H1 (cell line): Measurements from ENCODE around the gene IQSEC3. TPM values are rescaled to one million over a fixed set of nuclear protein-coding genes. Genes with fewer than 3 reads are reported as not detected.

Experiments
- CTCF ChIA-PET: fragments of 300-600 bp; sonication (Branson Sonifier 250); formaldehyde crosslinking; loops from one replicate; lab custom pipeline; 2021; ENCODE audit not compliant: partially characterized antibody; lab: Charles Lee
- POLR2A ChIA-PET: fragments of 300-600 bp; sonication (Branson Sonifier 250); formaldehyde crosslinking; loops from one replicate; lab custom pipeline; 2021; ENCODE audit warnings: inconsistent platforms; ENCODE audit not compliant: partially characterized antibody; lab: Charles Lee
- DNase-seq, 2 experiments: peaks; one replicate each; pipeline versions ENCODE4 v3.0.0 to v3.0.0-alpha.2; 2010 to 2022; ENCODE audit warnings: low spot score in 2 of 2, low read depth in 1 of 2, mixed read lengths in 1 of 2
- FAIRE-seq: peaks from 2 replicates; lab custom pipeline; 2011; peaks lifted over from hg19 to GRCh38; lab: Jason Lieb, UNC
- H2AFZ ChIP-seq: 2 replicates; pipeline ENCODE4 v1.8.1; 2012; ENCODE audit warnings: low read length, inconsistent platforms
- H2AK5ac ChIP-seq: 2 replicates; pipeline ENCODE4 v1.6.1; 2013; ENCODE audit warnings: low read depth, low read length
- H2BK120ac ChIP-seq: replicated peaks from 2 replicates; pipeline ENCODE3; 2013; ENCODE audit warnings: low read depth, low read length, inconsistent platforms
- H2BK12ac ChIP-seq: 2 replicates; pipeline ENCODE4 v1.6.1; 2013; ENCODE audit warnings: low read depth, low read length
- H2BK15ac ChIP-seq: 2 replicates; pipeline ENCODE4 v1.6.1; 2013; ENCODE audit warnings: low read length
- H2BK20ac ChIP-seq: 2 replicates; pipeline ENCODE4 v1.6.1; 2013; ENCODE audit warnings: low read length
- H2BK5ac ChIP-seq: 2 replicates; pipeline ENCODE4 v1.6.1; 2013; ENCODE audit warnings: low read depth, low read length
- H3K14ac ChIP-seq: 2 replicates; pipeline ENCODE4 v1.6.1; 2013; ENCODE audit warnings: inconsistent platforms; ENCODE audit not compliant: insufficient read length
- H3K18ac ChIP-seq: 2 replicates; pipeline ENCODE4 v1.6.1; 2013; ENCODE audit warnings: low read length; ENCODE audit errors: extremely low read depth
- H3K23ac ChIP-seq: 2 replicates; pipeline ENCODE4 v1.6.1; 2013; ENCODE audit warnings: inconsistent platforms; ENCODE audit not compliant: insufficient read length
- H3K23me2 ChIP-seq: 2 replicates; pipeline ENCODE4 v1.6.1; 2013; ENCODE audit warnings: low read depth, low read length
- H3K27ac ChIP-seq: 2 replicates; pipeline ENCODE4 v1.6.1; 2011; ENCODE audit warnings: low read depth, low read length, inconsistent platforms
- H3K27me3 ChIP-seq, 4 experiments: replicated peaks in 1 of 4; 1 replicate in 1 of 4; 2 replicates in 3 of 4; pipeline versions ENCODE4 v1.6.1 to v1.8.1; 2011 to 2013; ENCODE audit warnings: low read length in 3 of 4, mild to moderate bottlenecking in 3 of 4, inconsistent platforms in 2 of 4, mixed read lengths in 2 of 4, moderate library complexity in 1 of 4; ENCODE audit not compliant: control insufficient read depth in 3 of 4, insufficient read depth in 3 of 4; ENCODE audit errors: extremely low read depth in 1 of 4
- H3K36me3 ChIP-seq, 4 experiments: 2 replicates each; pipeline versions ENCODE4 v1.6.1 to v1.8.1; 2011 to 2013; ENCODE audit warnings: mild to moderate bottlenecking in 4 of 4, low read length in 3 of 4, moderate library complexity in 2 of 4, control low read depth in 1 of 4, inconsistent platforms in 1 of 4; ENCODE audit not compliant: insufficient read depth in 4 of 4, control insufficient read depth in 2 of 4
- H3K4ac ChIP-seq: replicated peaks from 2 replicates; pipeline ENCODE3; 2013; ENCODE audit warnings: low read length, low read depth, mixed read lengths, inconsistent platforms; ENCODE audit not compliant: insufficient read length
- H3K4me1 ChIP-seq, 4 experiments: replicated peaks in 1 of 4; 1 replicate in 1 of 4; 2 replicates in 3 of 4; pipeline versions ENCODE4 v1.6.1 to v1.8.1; 2011 to 2013; ENCODE audit warnings: low read length in 3 of 4, inconsistent platforms in 2 of 4, mixed read lengths in 1 of 4; ENCODE audit not compliant: insufficient read depth in 4 of 4, control insufficient read depth in 3 of 4
- H3K4me2 ChIP-seq, 2 experiments: 2 replicates each; pipeline versions ENCODE4 v1.6.1 to v1.8.1; 2011 to 2013; ENCODE audit warnings: low read depth in 2 of 2, low read length in 2 of 2, control low read depth in 1 of 2, inconsistent platforms in 1 of 2, mild to moderate bottlenecking in 1 of 2; ENCODE audit not compliant: insufficient read depth in 1 of 2
- H3K4me3 ChIP-seq, 4 experiments: fragments of 200-600, 300-600 bp in 1 of 4; sonication (generic), shearing (Covaris generic), sonication (Bioruptor Twin) in 1 of 4; 2 replicates each; pipeline versions ENCODE4 v1.5.1 to v1.8.1; 2011 to 2016; ENCODE audit warnings: low read length in 4 of 4, low read depth in 3 of 4, control low read depth in 2 of 4, inconsistent platforms in 2 of 4, mild to moderate bottlenecking in 2 of 4, mixed read lengths in 1 of 4, moderate library complexity in 1 of 4; ENCODE audit not compliant: insufficient read depth in 2 of 4; ENCODE audit errors: extremely low read depth in 1 of 4
- H3K56ac ChIP-seq: replicated peaks from 2 replicates; pipeline ENCODE3; 2013; ENCODE audit warnings: low read depth, mild to moderate bottlenecking, mixed read lengths, low read length, inconsistent platforms; ENCODE audit not compliant: insufficient read length
- H3K79me1 ChIP-seq: 2 replicates; pipeline ENCODE4 v1.6.1; 2013; ENCODE audit warnings: low read depth, low read length, control low read depth
- H3K79me2 ChIP-seq, 2 experiments: 2 replicates each; pipeline versions ENCODE4 v1.6.1 to v1.8.1; 2012 to 2013; ENCODE audit warnings: low read length in 2 of 2, mild to moderate bottlenecking in 2 of 2, inconsistent platforms in 1 of 2; ENCODE audit not compliant: insufficient read depth in 2 of 2, control insufficient read depth in 1 of 2
- H3K9ac ChIP-seq, 4 experiments: replicated peaks in 1 of 4; 1 replicate in 1 of 4; 2 replicates in 3 of 4; pipeline versions ENCODE4 v1.6.1 to v1.8.1; 2011 to 2013; ENCODE audit warnings: low read depth in 3 of 4, low read length in 3 of 4, control low read depth in 2 of 4, mild to moderate bottlenecking in 2 of 4, moderate library complexity in 2 of 4, inconsistent platforms in 1 of 4; ENCODE audit errors: extremely low read depth in 1 of 4
- H3K9me3 ChIP-seq, 2 experiments: 2 replicates each; pipeline versions ENCODE4 v1.6.1 to v1.8.1; 2012 to 2013; ENCODE audit warnings: mild to moderate bottlenecking in 2 of 2, moderate library complexity in 2 of 2, control low read depth in 1 of 2, inconsistent platforms in 1 of 2, low read depth in 1 of 2, low read length in 1 of 2, mixed read lengths in 1 of 2; ENCODE audit not compliant: insufficient read depth in 2 of 2
- H4K20me1 ChIP-seq, 2 experiments: replicated peaks in 1 of 2; 2 replicates each; pipeline versions ENCODE3 to v1.8.1; 2011 to 2013; ENCODE audit warnings: inconsistent platforms in 2 of 2, low read length in 2 of 2, mild to moderate bottlenecking in 1 of 2; ENCODE audit not compliant: insufficient read depth in 2 of 2, control insufficient read depth in 1 of 2
- H4K5ac ChIP-seq: 2 replicates; pipeline ENCODE4 v1.6.1; 2013; ENCODE audit warnings: low read length, low read depth, mixed read lengths, inconsistent platforms; ENCODE audit not compliant: insufficient read length
- H4K8ac ChIP-seq: 2 replicates; pipeline ENCODE4 v1.8.0; 2013; ENCODE audit warnings: mild to moderate bottlenecking, moderate library complexity, low read length, inconsistent platforms; ENCODE audit not compliant: insufficient read depth; ENCODE audit errors: extremely low read depth
- H4K91ac ChIP-seq: replicated peaks from 2 replicates; pipeline ENCODE3; 2013; ENCODE audit warnings: low read length, mixed read lengths, inconsistent platforms; ENCODE audit not compliant: insufficient read length
- BCL11A ChIP-seq, 2 experiments: IDR thresholded peaks; one replicate each; pipeline ENCODE4 v1.6.1; 2011; ENCODE audit warnings: low read depth in 2 of 2, low read length in 2 of 2, mild to moderate bottlenecking in 2 of 2
- CREB1 ChIP-seq: IDR thresholded peaks from 2 replicates; pipeline ENCODE4 v1.6.1; 2012; ENCODE audit warnings: inconsistent platforms
- EP300 ChIP-seq, 2 experiments: IDR thresholded peaks; 1 replicate in 1 of 2; 2 replicates in 1 of 2; pipeline ENCODE4 v1.6.1; 2011 to 2012; ENCODE audit warnings: low read depth in 2 of 2, low read length in 2 of 2, mild to moderate bottlenecking in 2 of 2, borderline replicate concordance in 1 of 2, inconsistent platforms in 1 of 2, moderate library complexity in 1 of 2
- GABPA ChIP-seq: IDR thresholded peaks from 2 replicates; pipeline ENCODE4 v1.6.1; 2011; ENCODE audit warnings: mild to moderate bottlenecking, low read length, moderate library complexity, borderline replicate concordance; ENCODE audit not compliant: insufficient read depth
- HDAC2 ChIP-seq, 2 experiments: fragments of 300-600 bp in 1 of 2; sonication (generic) in 1 of 2; IDR thresholded peaks; 2 replicates each; pipeline ENCODE4 v1.6.1; 2011 to 2012; ENCODE audit warnings: low read depth in 2 of 2, low read length in 2 of 2, mild to moderate bottlenecking in 2 of 2, moderate library complexity in 2 of 2, borderline replicate concordance in 1 of 2, inconsistent platforms in 1 of 2
- KDM4A ChIP-seq: IDR thresholded peaks from one replicate; pipeline ENCODE4 v1.7.1; 2012; ENCODE audit warnings: low read depth, mild to moderate bottlenecking, moderate library complexity, low read length, inconsistent platforms; ENCODE audit not compliant: severe bottlenecking
- MAFK ChIP-seq: IDR thresholded peaks from 2 replicates; pipeline ENCODE4 v1.6.1; 2012; ENCODE audit warnings: low read depth, mild to moderate bottlenecking, improper control_type of control experiment, low read length
- SIN3A ChIP-seq, 2 experiments: IDR thresholded peaks in 1 of 2; conservative IDR thresholded peaks in 1 of 2; 2 replicates each; pipeline ENCODE4 v1.6.1; 2011 to 2012; ENCODE audit warnings: low read length in 2 of 2, improper control_type of control experiment in 1 of 2, low read depth in 1 of 2, mild to moderate bottlenecking in 1 of 2
- TAF1 ChIP-seq: IDR thresholded peaks from 2 replicates; pipeline ENCODE4 v1.6.1; 2011; ENCODE audit warnings: mild to moderate bottlenecking, low read depth, low read length
- TAF7 ChIP-seq: optimal IDR thresholded peaks from 2 replicates; pipeline ENCODE3; 2011; ENCODE audit warnings: low read depth, mild to moderate bottlenecking, inconsistent platforms, low read length, moderate library complexity, borderline replicate concordance
- whole genome bisulfite sequencing, 2 experiments: shearing (Covaris generic) in 1 of 2; methylation state at CpG; one replicate each; pipeline versions ENCODE4 v1.1.6 to v1.1.7; 2013 to 2015; ENCODE audit warnings: low lambda C conversion rate in 2 of 2, mixed read lengths in 2 of 2, inconsistent platforms in 1 of 2, low coverage in 1 of 2, missing lambda C conversion rate in 1 of 2; ENCODE audit not compliant: insufficient replicate concordance in 2 of 2, insufficient coverage in 1 of 2, insufficient read length in 1 of 2; ENCODE audit errors: extremely low coverage in 1 of 2, missing lambda C conversion rate in 1 of 2; 5-methylcytosine and 5-hydroxymethylcytosine counted together
- polyA plus RNA-seq, 7 experiments: library from polyadenylated mRNA; depleted of rRNA in 3 of 7; stranded (reverse) in 5 of 7; unstranded in 2 of 7; fragments of >200 nt in 5 of 7; fragments of 200-250 nt in 2 of 7; gene quantifications; 1 replicate in 5 of 7; 2 replicates in 1 of 7; 4 replicates in 1 of 7; pipeline versions ENCODE4 v1.2.1 to v1.2.3, GENCODE V29; 2011 to 2013; ENCODE audit warnings: missing spikeins in 2 of 7, mixed read lengths in 2 of 7
- total RNA-seq: library from RNA; stranded (reverse); fragmentation: NEBNext Ultra II Directional; extraction: Animal tissue kit (Norgen Biotek cat#: 25700); gene quantifications from 2 replicates; pipeline ENCODE4 v1.2.1, GENCODE V29; 2021
- TF ChIP-seq, protein P1 (sequence below): IDR thresholded peaks from 2 replicates; pipeline ENCODE4 v1.6.1; 2011; ENCODE audit warnings: low read depth, mild to moderate bottlenecking, low read length; ENCODE audit not compliant: insufficient read depth
- TF ChIP-seq, protein P2 (sequence below): IDR thresholded peaks from 2 replicates; pipeline ENCODE4 v1.6.1; 2011; ENCODE audit warnings: low read length, improper control_type of control experiment

IQSEC3 gene
- total and polyA plus RNA-seq, 2 of the 8 experiments (the other 6 are each of a cell fraction or from before 2014, with no cell fraction given): 1.2 to 3.1 TPM

DNA sequence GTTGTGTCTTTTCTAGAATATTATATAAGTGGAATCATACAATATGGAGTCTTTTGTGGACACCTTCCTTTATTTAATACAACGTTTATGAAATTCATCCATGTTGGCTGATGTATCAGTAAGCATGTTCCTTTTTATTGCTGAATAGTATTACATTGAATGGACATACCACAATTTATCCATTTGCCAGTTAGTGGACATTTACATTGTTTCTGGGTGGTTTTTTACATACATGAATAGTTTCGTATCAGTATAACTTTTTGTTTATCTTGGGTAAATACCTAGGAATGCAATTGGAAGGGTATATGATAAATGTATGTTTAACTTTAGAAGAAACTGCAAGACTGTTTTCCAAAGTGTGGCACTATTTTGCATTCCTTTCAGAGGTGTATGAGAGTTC, 23.1 kb downstream of the IQSEC3 start:
- Histone ChIP-seq H3K4me2 (no peak overlapping the region), H2BK12ac (no peak overlapping the region), H3K27me3 (no peaks in the 10 kb centered on the region), H2BK15ac (no peak overlapping the region), H3K56ac (no peak overlapping the region), H4K5ac (no peak overlapping the region), H2AFZ (no peak overlapping the region), H3K23me2 (no peaks in the 10 kb centered on the region), H3K4ac (no peak overlapping the region), H3K9me3 (peaks cover 0 to 8% of the 10 kb centered on the region in 2 experiments; a peak in 2 of 4 replicates), H3K4me3 (no peak overlapping the region), H4K8ac (no peak overlapping the region), H2BK20ac (no peak overlapping the region), H2BK120ac (no peak overlapping the region), H3K27ac (no peak overlapping the region), H3K4me1 (peaks cover 0 to 8% (median 0%) of the 10 kb centered on the region in 4 experiments; a peak in 1 of 7 replicates), H4K20me1 (no peaks in the 10 kb centered on the region), H3K79me2 (no peaks in the 10 kb centered on the region), H4K91ac (no peak overlapping the region), H2BK5ac (no peak overlapping the region), H3K9ac (no peak overlapping the region), H3K36me3 (no peaks in the 10 kb centered on the region), H2AK5ac (no peak overlapping the region), H3K79me1 (no peaks in the 10 kb centered on the region), H3K14ac (no peak overlapping the region), H3K23ac (no peak overlapping the region), H3K18ac (no peak overlapping the region)
- 90% methylated on average over 2 of the region's 2 CpGs; no CpG with 5 or more reads in 1 of the 2 experiments for WGBS, 2 experiments
- CTCF ChIA-PET: no interaction called here
- FAIRE-seq (no peak), DNase-seq (no peak)
- TF ChIP-seq, protein P1, sequence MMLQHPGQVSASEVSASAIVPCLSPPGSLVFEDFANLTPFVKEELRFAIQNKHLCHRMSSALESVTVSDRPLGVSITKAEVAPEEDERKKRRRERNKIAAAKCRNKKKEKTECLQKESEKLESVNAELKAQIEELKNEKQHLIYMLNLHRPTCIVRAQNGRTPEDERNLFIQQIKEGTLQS: no peak
- TF ChIP-seq KDM4A (no peak), TAF7 (no peak), TAF1 (no peak), BCL11A (IDR thresholded peaks at IDR 0.05; ENCODE audit: low read depth in 2 of 2, low read length in 2 of 2) (no peak), MAFK (no peak), HDAC2 (IDR thresholded peaks at IDR 0.05; ENCODE audit: borderline replicate concordance in 1 of 2, low read depth in 2 of 2, low read length in 2 of 2) (no peak), CREB1 (no peak), EP300 (IDR thresholded peaks at IDR 0.05; ENCODE audit: borderline replicate concordance in 1 of 2, low read depth in 2 of 2, low read length in 2 of 2) (no peak), SIN3A (conservative IDR thresholded peaks at IDR 0.05 in 1 of 2, IDR thresholded peaks at IDR 0.05 in 1 of 2; ENCODE audit: low read depth in 1 of 2, low read length in 2 of 2) (no peak), GABPA (no peak)
- TF ChIP-seq, protein P2, sequence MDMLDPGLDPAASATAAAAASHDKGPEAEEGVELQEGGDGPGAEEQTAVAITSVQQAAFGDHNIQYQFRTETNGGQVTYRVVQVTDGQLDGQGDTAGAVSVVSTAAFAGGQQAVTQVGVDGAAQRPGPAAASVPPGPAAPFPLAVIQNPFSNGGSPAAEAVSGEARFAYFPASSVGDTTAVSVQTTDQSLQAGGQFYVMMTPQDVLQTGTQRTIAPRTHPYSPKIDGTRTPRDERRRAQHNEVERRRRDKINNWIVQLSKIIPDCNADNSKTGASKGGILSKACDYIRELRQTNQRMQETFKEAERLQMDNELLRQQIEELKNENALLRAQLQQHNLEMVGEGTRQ: no peak
- POLR2A ChIA-PET: no interaction called here
